Measurements from ENCODE around the gene ADNP. TPM values are rescaled to one million over a fixed set of nuclear protein-coding genes. Genes with fewer than 3 reads are reported as not detected.
A peak's percentile ranks its signal among the peaks of the same experiment; 100 is the strongest.

Gene ADNP
- total and polyA plus RNA-seq, 10 of the 15 experiments (the other 5 are each of a cell fraction or from before 2014, with no cell fraction given): 23.0 to 74.4 (median 34.9) TPM

- 77% methylated on average over 3 of the region's 3 CpGs for WGBS (ENCODE audit: insufficient coverage, insufficient replicate concordance, low lambda C conversion rate, missing lambda C conversion rate)
- Histone ChIP-seq H3K36me3 (ENCODE audit: control insufficient read depth in 2 of 2, insufficient read depth in 2 of 2, low read length in 1 of 2) (peaks cover 5 to 26% of the 10 kb centered on the region in 2 experiments), H3K4me3 (0 out of 2 replicates have a peak overlapping the region, but pooled peaks have one; percentile 10), H3K4me2 (ENCODE audit: control insufficient read depth, insufficient read depth) (peak overlapping the region; percentile 26; the same call in 1 of the 2 replicates), H3K79me2 (ENCODE audit: control insufficient read depth, insufficient read depth, low read length) (peaks cover 97% of the 10 kb centered on the region), H3K9me3 (replicated peaks; ENCODE audit: control insufficient read depth, insufficient read depth, low read length) (no peaks in the 10 kb centered on the region), H3K4me1 (ENCODE audit: control insufficient read depth, insufficient read depth, low read length) (peaks cover 57% of the 10 kb centered on the region), H3K9ac (ENCODE audit: control insufficient read depth, insufficient read depth, low read length) (no peak overlapping the region), H2AFZ (ENCODE audit: control insufficient read depth, low read depth, low read length) (no peak overlapping the region), H3K27ac (ENCODE audit: control insufficient read depth, insufficient read depth) (peak overlapping the region; percentile 36), H4K20me1 (ENCODE audit: control insufficient read depth, insufficient read depth) (peaks cover 5% of the 10 kb centered on the region), H3K27me3 (replicated peaks in 1 of 2; ENCODE audit: control insufficient read depth in 2 of 2, insufficient read depth in 2 of 2, low read length in 1 of 2) (no peaks in the 10 kb centered on the region)
- ATAC-seq (no peak), DNase-seq (ENCODE audit: low read depth, low spot score) (no peak), FAIRE-seq (peak; percentile 31)
- intact Hi-C loops (cut with micrococcal nuclease; ENCODE audit: unreplicated experiment) (no loop called here), in situ Hi-C loops (cut with MboI) (no loop called here)
- POLR2A ChIA-PET: interaction anchor here (0.6 to 4.1 kb wide), 5 partner anchors 8 to 678 kb away, joined by 3 to 26 read pairs (median 4); partner anchors contain the start of gene ADNP
- CTCF ChIA-PET: interaction anchor here (1.0 to 4.9 kb wide), 6 partner anchors 10 to 123 kb away, joined by 3 to 91 read pairs (median 6); partner anchors contain the start of genes ADNP and BCAS4
- TF ChIP-seq MXI1 (IDR thresholded peaks at IDR 0.05; ENCODE audit: low read depth, low read length) (no peak), BCL11A (IDR thresholded peaks at IDR 0.05; ENCODE audit: low read depth, low read length) (no peak), PAX8 (IDR thresholded peaks at IDR 0.05) (no peak), ESRRA (IDR thresholded peaks at IDR 0.05; ENCODE audit: low read length) (no peak), CREB1 (IDR thresholded peaks at IDR 0.05; ENCODE audit: low read depth) (no peak), RUNX3 (IDR thresholded peaks at IDR 0.05; ENCODE audit: low read length) (no peak), MYB (IDR thresholded peaks at IDR 0.05; ENCODE audit: borderline replicate concordance, low read depth, low read length) (no peak)
- no TSS peak for BruUV-seq (replicated peaks)
- SMC1A ChIA-PET (ENCODE audit: uncharacterized antibody, unreplicated experiment): interaction anchor here (1.0 to 3.5 kb wide), 6 partner anchors 8 to 123 kb away, joined by 3 to 54 read pairs (median 6); partner anchors contain the start of genes ADNP and BCAS4
- RAD21 ChIA-PET (ENCODE audit: unreplicated experiment): interaction anchor here (0.8 to 3.7 kb wide), 6 partner anchors 8 to 122 kb away, joined by 3 to 22 read pairs (median 8); partner anchors contain the start of genes ADNP and BCAS4
Observed at GRCh38 chr20:50916934-50917333, 14.3 kb downstream of the ADNP start.

GRCh38 chr20:50916257-50916656 is 15.0 kb downstream of the ADNP start:
- Histone ChIP-seq H3K9me3 (replicated peaks; ENCODE audit: control insufficient read depth, insufficient read depth, low read length) (no peaks in the 10 kb centered on the region), H3K4me1 (ENCODE audit: control insufficient read depth, insufficient read depth, low read length) (peaks cover 62% of the 10 kb centered on the region), H3K27ac (ENCODE audit: control insufficient read depth, insufficient read depth) (peak overlapping the region; percentile 28; the same call in 1 of the 2 replicates), H3K4me3 (no peak overlapping the region; the same call in 1 of the 2 replicates), H2AFZ (ENCODE audit: control insufficient read depth, low read depth, low read length) (no peak overlapping the region), H4K20me1 (ENCODE audit: control insufficient read depth, insufficient read depth) (peaks cover 8% of the 10 kb centered on the region), H3K79me2 (ENCODE audit: control insufficient read depth, insufficient read depth, low read length) (peaks cover 97% of the 10 kb centered on the region), H3K36me3 (ENCODE audit: control insufficient read depth in 2 of 2, insufficient read depth in 2 of 2, low read length in 1 of 2) (peaks cover 5 to 24% of the 10 kb centered on the region in 2 experiments), H3K27me3 (replicated peaks in 1 of 2; ENCODE audit: control insufficient read depth in 2 of 2, insufficient read depth in 2 of 2, low read length in 1 of 2) (no peaks in the 10 kb centered on the region), H3K4me2 (ENCODE audit: control insufficient read depth, insufficient read depth) (peak overlapping the region; percentile 59), H3K9ac (ENCODE audit: control insufficient read depth, insufficient read depth, low read length) (no peak overlapping the region; the same call in 1 of the 2 replicates)
- ChIA-PET SMC1A (ENCODE audit: uncharacterized antibody, unreplicated experiment) (interaction anchor here (1.0 to 3.5 kb wide), 6 partner anchors 8 to 122 kb away, joined by 3 to 54 read pairs (median 6); partner anchors contain the start of genes ADNP and BCAS4), POLR2A (interaction anchor here (0.5 to 4.1 kb wide), 7 partner anchors 9 to 679 kb away, joined by 3 to 26 read pairs (median 4); no protein-coding TSS in a partner anchor), CTCF (interaction anchor here (0.8 to 4.9 kb wide), 6 partner anchors 11 to 337 kb away, joined by 3 to 91 read pairs (median 6); partner anchors contain the start of genes ADNP and BCAS4), RAD21 (ENCODE audit: unreplicated experiment) (interaction anchor here (0.8 to 3.7 kb wide), 9 partner anchors 8 to 122 kb away, joined by 3 to 22 read pairs (median 7); partner anchors contain the start of genes ADNP and BCAS4)
- in situ Hi-C loops (cut with MboI) (no loop called here), intact Hi-C loops (cut with micrococcal nuclease; ENCODE audit: unreplicated experiment) (no loop called here)
- no peak for ATAC-seq
- 54% methylated on average over 5 of the region's 5 CpGs for WGBS (ENCODE audit: insufficient coverage, insufficient replicate concordance, low lambda C conversion rate, missing lambda C conversion rate)
- no peak for FAIRE-seq
- DNase-seq (ENCODE audit: low read depth, low spot score): no peak
- no TSS peak for BruUV-seq (replicated peaks)
- TF ChIP-seq KAT2A (conservative IDR thresholded peaks at IDR 0.05; ENCODE audit: control insufficient read depth, low read depth, low read length) (no peak), E2F8 (IDR thresholded peaks at IDR 0.05; ENCODE audit: low read depth, partially characterized antibody) (no peak), IRF3 (IDR thresholded peaks at IDR 0.05) (no peak), ATF3 (IDR thresholded peaks at IDR 0.05; ENCODE audit: borderline replicate concordance, extremely low read depth, low read depth, low read length) (no peak), POLR2A (IDR thresholded peaks at IDR 0.05; ENCODE audit: low read depth, low read length) (no peak)

Data from GM12878 (cell line).